HepG2 (cell line): ENCODE results near the gene NUFIP1. TPM values are rescaled to one million over a fixed set of nuclear protein-coding genes. Genes with fewer than 3 reads are reported as not detected.
A peak's percentile ranks its signal among the peaks of the same experiment; 100 is the strongest.

Experiments used
- CC2D1A ChIP-seq: sonication (generic); formaldehyde crosslinking; IDR thresholded peaks from 2 replicates; pipeline ENCODE4 v1.8.1; 2023; ENCODE audit warnings: mild to moderate bottlenecking, missing genetic modification reagents
- FOXO4 ChIP-seq: sonication (generic); formaldehyde crosslinking; conservative IDR thresholded peaks from 2 replicates; pipeline ENCODE4 v1.8.1; 2023; ENCODE audit warnings: missing genetic modification reagents
- HDAC6 ChIP-seq: fragments of 200-600 bp; sonication (generic); IDR thresholded peaks from 2 replicates; pipeline ENCODE4 v1.7.0; 2017; ENCODE audit warnings: mild to moderate bottlenecking, antibody characterized with exemption, low read length, low read depth
- IKZF5 ChIP-seq: IDR thresholded peaks from 2 replicates; pipeline ENCODE4 v1.6.1; 2018; ENCODE audit warnings: missing genetic modification reagents, mild to moderate bottlenecking, missing compliant biosample characterization
- MZF1 ChIP-seq: sonication (generic); formaldehyde crosslinking; IDR thresholded peaks from 2 replicates; pipeline ENCODE4 v1.8.1; 2023; ENCODE audit warnings: mild to moderate bottlenecking, missing genetic modification reagents, borderline replicate concordance
- NR3C1 ChIP-seq: sonication (generic); formaldehyde crosslinking; IDR thresholded peaks from 2 replicates; pipeline ENCODE4 v1.4.0; 2020; ENCODE audit warnings: missing genetic modification reagents
- PLRG1 ChIP-seq: fragments of 450-650 bp; conservative IDR thresholded peaks from 2 replicates; pipeline ENCODE4 v1.6.1; 2016
- SIN3A ChIP-seq: IDR thresholded peaks from 2 replicates; pipeline ENCODE4 v1.6.1; 2011; ENCODE audit warnings: low read depth, mild to moderate bottlenecking, control low read depth, low read length, borderline replicate concordance
- SNAPC2 ChIP-seq: sonication (generic); formaldehyde crosslinking; IDR thresholded peaks from 2 replicates; pipeline ENCODE4 v1.8.1; 2022; ENCODE audit warnings: mild to moderate bottlenecking, missing genetic modification reagents
- SOX5 ChIP-seq: IDR thresholded peaks from 2 replicates; pipeline ENCODE4 v1.6.1; 2016; ENCODE audit warnings: borderline replicate concordance
- TIGD3 ChIP-seq: sonication (generic); formaldehyde crosslinking; IDR thresholded peaks from 2 replicates; pipeline ENCODE4 v1.5.1; 2020; ENCODE audit warnings: mild to moderate bottlenecking, missing genetic modification reagents, borderline replicate concordance
- TRAFD1 ChIP-seq: sonication (generic); formaldehyde crosslinking; IDR thresholded peaks from 2 replicates; pipeline ENCODE4 v1.5.1; 2020; ENCODE audit warnings: missing genetic modification reagents, mild to moderate bottlenecking, borderline replicate concordance
- ZBTB2 ChIP-seq: sonication (generic); formaldehyde crosslinking; IDR thresholded peaks from 2 replicates; pipeline ENCODE4 v1.8.0; 2022; ENCODE audit warnings: low read depth, missing genetic modification reagents
- ZBTB43 ChIP-seq: sonication (generic); formaldehyde crosslinking; conservative IDR thresholded peaks from 2 replicates; pipeline ENCODE4 v1.4.0; 2020; ENCODE audit warnings: missing genetic modification reagents
- ZFYVE20 ChIP-seq: sonication (generic); formaldehyde crosslinking; IDR thresholded peaks from 2 replicates; pipeline ENCODE4 v1.8.0; 2023; ENCODE audit warnings: low read depth, mild to moderate bottlenecking, moderate library complexity, missing genetic modification reagents, borderline replicate concordance
- ZNF382 ChIP-seq: sonication (generic); formaldehyde crosslinking; IDR thresholded peaks from 2 replicates; pipeline ENCODE4 v1.5.0; 2020; ENCODE audit warnings: missing genetic modification reagents, mild to moderate bottlenecking, borderline replicate concordance
- ZNF639 ChIP-seq: conservative IDR thresholded peaks from 2 replicates; pipeline ENCODE4 v1.6.1; 2018; ENCODE audit warnings: missing genetic modification reagents
- ZNF672 ChIP-seq: sonication (generic); formaldehyde crosslinking; IDR thresholded peaks from 2 replicates; pipeline ENCODE4 v1.8.1; 2022; ENCODE audit warnings: missing genetic modification reagents
- ZNF780A ChIP-seq: sonication (generic); formaldehyde crosslinking; IDR thresholded peaks from 2 replicates; pipeline ENCODE4 v1.8.0; 2022; ENCODE audit warnings: mild to moderate bottlenecking, missing genetic modification reagents, moderate library complexity
- polyA plus RNA-seq, 8 experiments: library from polyadenylated mRNA; depleted of rRNA in 3 of 8; stranded (reverse) in 7 of 8; unstranded in 1 of 8; fragments of >200 nt; fragmentation: Illumina TruSeq in 4 of 8; extraction: Trizol in 4 of 8; gene quantifications; 2 replicates each; pipeline versions ENCODE4 v1.2.1 to v1.2.3, GENCODE V29; 2011 to 2016; ENCODE audit warnings: low read depth in 4 of 8, missing spikeins in 1 of 8, mixed read lengths in 1 of 8; ENCODE audit not compliant: insufficient read depth in 1 of 8
- total RNA-seq, 5 experiments: library from RNA; depleted of rRNA; stranded (reverse); fragments of >200 nt; fragmentation: Illumina TruSeq; extraction: Trizol; gene quantifications; 2 replicates each; pipeline ENCODE4 v1.2.3, GENCODE V29; 2016; ENCODE audit warnings: low read depth in 1 of 5

Gene NUFIP1
- total and polyA plus RNA-seq, 2 of the 13 experiments (the other 11 are each of a cell fraction or from before 2014, with no cell fraction given): 1.9 to 10.3 TPM

GRCh38 chr13:44912278-44913016, 76.8 kb downstream of the NUFIP1 start (continued):
- no peak for TF ChIP-seq TIGD3 (CRISPR knock-in tag)
- peak; percentile 69; the same call in 1 of the 2 replicates for TF ChIP-seq SOX5 (CRISPR knock-in tag)
- no peak for TF ChIP-seq TRAFD1 (CRISPR knock-in tag)
- 0 out of 2 replicates have a peak, but pooled peaks have one; percentile 34 for TF ChIP-seq IKZF5
- no peak for TF ChIP-seq ZFYVE20 (CRISPR knock-in tag)
- TF ChIP-seq FOXO4 (CRISPR knock-in tag): no peak
- TF ChIP-seq SNAPC2 (CRISPR knock-in tag): no peak
- TF ChIP-seq SIN3A: no peak
- TF ChIP-seq CC2D1A: no peak
- no peak for TF ChIP-seq ZBTB2 (CRISPR knock-in tag)
- TF ChIP-seq NR3C1 (CRISPR knock-in tag): no peak
- TF ChIP-seq ZNF672 (CRISPR knock-in tag): no peak
- TF ChIP-seq ZNF780A (CRISPR knock-in tag): no peak
- TF ChIP-seq ZNF382 (CRISPR knock-in tag): no peak
- TF ChIP-seq ZNF639: no peak
- TF ChIP-seq PLRG1: no peak
- no peak for TF ChIP-seq ZBTB43
- no peak for TF ChIP-seq HDAC6
- TF ChIP-seq MZF1 (CRISPR knock-in tag): no peak
